GM23338 (cell line): ENCODE results near the gene ENOX1. TPM values are rescaled to one million over a fixed set of nuclear protein-coding genes. Genes with fewer than 3 reads are reported as not detected.

Experiments used
- ATAC-seq: fragments of 200-7000 bp; cut with Tn5 transposase; 3 replicates; pipeline ENCODE4 v1.9.1; 2020
- DNase-seq: peaks from one replicate; pipeline ENCODE4 v3.0.0-alpha.2; 2015; ENCODE audit warnings: low spot score
- H2AFZ ChIP-seq: fragments of 200-600 bp; sonication (generic); 2 replicates; pipeline ENCODE4 v1.8.0; 2016; ENCODE audit warnings: antibody characterized with exemption, mild to moderate bottlenecking, moderate library complexity
- H3F3A ChIP-seq: fragments of 200-600 bp; sonication (generic); replicated peaks from 2 replicates; pipeline ENCODE4 v1.8.0; 2017; ENCODE audit warnings: antibody characterized with exemption, mixed run types, low read depth
- H3K27ac ChIP-seq: fragments of 200-600 bp; sonication (generic); 2 replicates; pipeline ENCODE4 v1.6.1; 2016; ENCODE audit warnings: low read depth
- H3K27me3 ChIP-seq: fragments of 200-600 bp; sonication (generic); 2 replicates; pipeline ENCODE4 v1.8.0; 2016; ENCODE audit warnings: mild to moderate bottlenecking, mixed run types, moderate library complexity; ENCODE audit not compliant: insufficient read depth
- H3K36me3 ChIP-seq: fragments of 200-600 bp; sonication (generic); 2 replicates; pipeline ENCODE4 v1.8.0; 2016; ENCODE audit warnings: mild to moderate bottlenecking; ENCODE audit not compliant: insufficient read depth
- H3K4me1 ChIP-seq: fragments of 200-600 bp; sonication (generic); 2 replicates; pipeline ENCODE4 v1.8.0; 2016; ENCODE audit warnings: mild to moderate bottlenecking, moderate library complexity; ENCODE audit not compliant: insufficient read depth
- H3K4me2 ChIP-seq: fragments of 200-600 bp; sonication (generic); 2 replicates; pipeline ENCODE4 v1.7.1; 2017; ENCODE audit warnings: mixed run types
- H3K4me3 ChIP-seq: fragments of 200-600 bp; sonication (generic); 2 replicates; pipeline ENCODE4 v1.6.1; 2016; ENCODE audit warnings: mixed run types
- H3K79me2 ChIP-seq: fragments of 200-600 bp; sonication (generic); replicated peaks from 2 replicates; pipeline ENCODE4 v1.8.0; 2017; ENCODE audit warnings: mild to moderate bottlenecking; ENCODE audit not compliant: insufficient read depth
- H3K9me2 ChIP-seq: fragments of 200-600 bp; sonication (generic); 2 replicates; pipeline ENCODE4 v1.8.0; 2017; ENCODE audit not compliant: insufficient read depth
- H4K20me1 ChIP-seq: fragments of 200-600 bp; sonication (generic); replicated peaks from 2 replicates; pipeline ENCODE4 v1.8.0; 2017; ENCODE audit warnings: mild to moderate bottlenecking; ENCODE audit not compliant: insufficient read depth
- H3K27ac Mint-ChIP-seq: 2 replicates; pipeline ENCODE4 v1.8.0; 2020; ENCODE audit warnings: inconsistent platforms, mild to moderate bottlenecking, moderate library complexity, mixed read lengths
- H3K27me3 Mint-ChIP-seq: 3 replicates; pipeline ENCODE4 v1.8.0; 2022; ENCODE audit warnings: low read depth, mild to moderate bottlenecking, moderate library complexity, mixed read lengths, inconsistent platforms; ENCODE audit not compliant: insufficient read depth, poor library complexity
- H3K36me3 Mint-ChIP-seq: 3 replicates; pipeline ENCODE4 v1.8.0; 2021; ENCODE audit warnings: low read depth, mild to moderate bottlenecking, inconsistent platforms, moderate library complexity, mixed read lengths
- H3K4me1 Mint-ChIP-seq: 3 replicates; pipeline ENCODE4 v1.8.0; 2020; ENCODE audit warnings: mild to moderate bottlenecking, inconsistent platforms, mixed read lengths
- H3K4me3 Mint-ChIP-seq: 3 replicates; pipeline ENCODE4 v1.8.0; 2021; ENCODE audit warnings: moderate library complexity, mild to moderate bottlenecking, inconsistent platforms, mixed read lengths
- H3K9me3 Mint-ChIP-seq: 3 replicates; pipeline ENCODE4 v1.8.0; 2020; ENCODE audit warnings: moderate library complexity, mild to moderate bottlenecking, inconsistent platforms, mixed read lengths
- CREB1 ChIP-seq: fragments of 250-450 bp; sonication (Bioruptor Pico); IDR thresholded peaks from 2 replicates; pipeline ENCODE4 v1.5.0; 2020; ENCODE audit warnings: low read depth, mild to moderate bottlenecking, moderate library complexity
- CTCF ChIP-seq, 2 experiments: fragments of 200-600 bp in 1 of 2; sonication (generic) in 1 of 2; conservative IDR thresholded peaks; 2 replicates each; pipeline versions ENCODE4 v1.5.1 to v1.6.1; 2016 to 2017; ENCODE audit warnings: antibody characterized with exemption in 2 of 2, low read depth in 2 of 2, mild to moderate bottlenecking in 2 of 2, moderate library complexity in 1 of 2
- ETS1 ChIP-seq: IDR thresholded peaks from 2 replicates; pipeline ENCODE4 v1.6.1; 2016; ENCODE audit warnings: antibody characterized with exemption
- EZH2 ChIP-seq: fragments of 200-600 bp; sonication (generic); IDR thresholded peaks from one replicate; pipeline ENCODE4 v1.8.0; 2017; ENCODE audit warnings: antibody characterized with exemption, mild to moderate bottlenecking, low read depth; ENCODE audit not compliant: unreplicated experiment
- EZH2phosphoT487 ChIP-seq: fragments of 200-600 bp; sonication (generic); IDR thresholded peaks from one replicate; pipeline ENCODE4 v1.8.1; 2018; ENCODE audit warnings: antibody characterized with exemption; ENCODE audit not compliant: unreplicated experiment
- JUNB ChIP-seq: IDR thresholded peaks from one replicate; pipeline ENCODE4 v1.6.1; 2016; ENCODE audit warnings: antibody characterized with exemption; ENCODE audit not compliant: unreplicated experiment
- NANOG ChIP-seq: IDR thresholded peaks from 2 replicates; pipeline ENCODE4 v1.6.1; 2016; ENCODE audit warnings: antibody characterized with exemption, borderline replicate concordance
- POLR2AphosphoS5 ChIP-seq: IDR thresholded peaks from 2 replicates; pipeline ENCODE4 v1.6.1; 2016; ENCODE audit warnings: antibody characterized with exemption, low read depth
- STAT1 ChIP-seq: IDR thresholded peaks from one replicate; pipeline ENCODE4 v1.6.1; 2016; ENCODE audit warnings: antibody characterized with exemption; ENCODE audit not compliant: unreplicated experiment
- ZNF114 ChIP-seq: fragments of 250-450 bp; sonication (Bioruptor Pico); IDR thresholded peaks from 2 replicates; pipeline ENCODE4 v1.5.0; 2020; ENCODE audit warnings: mild to moderate bottlenecking, moderate library complexity
- ZNF331 ChIP-seq: fragments of 250-450 bp; sonication (Bioruptor Pico); IDR thresholded peaks from 2 replicates; pipeline ENCODE4 v1.5.0; 2020; ENCODE audit warnings: low read depth, mild to moderate bottlenecking, moderate library complexity
- ZNF462 ChIP-seq: fragments of 250-450 bp; sonication (Bioruptor Pico); IDR thresholded peaks from 2 replicates; pipeline ENCODE4 v1.5.0; 2020; ENCODE audit warnings: mild to moderate bottlenecking, moderate library complexity
- polyA plus RNA-seq: library from polyadenylated mRNA; unstranded; fragments of >200 nt; fragmentation: Nextera tagmentation; extraction: Ambion mirVana; gene quantifications from 2 replicates; pipeline ENCODE4 v1.2.1, GENCODE V29; 2016
- total RNA-seq: library from RNA; depleted of rRNA; stranded (reverse); fragments of >200 nt; shearing (Covaris generic); gene quantifications from 2 replicates; pipeline ENCODE4 v1.2.3, GENCODE V29; 2014
- TF ChIP-seq, protein P1 (sequence below): IDR thresholded peaks from one replicate; pipeline ENCODE4 v1.6.1; 2018; ENCODE audit warnings: antibody characterized with exemption; ENCODE audit not compliant: unreplicated experiment

Gene ENOX1
- total and polyA plus RNA-seq, 2 experiments from 2014 or later: 0.66 to 0.81 TPM

DNA sequence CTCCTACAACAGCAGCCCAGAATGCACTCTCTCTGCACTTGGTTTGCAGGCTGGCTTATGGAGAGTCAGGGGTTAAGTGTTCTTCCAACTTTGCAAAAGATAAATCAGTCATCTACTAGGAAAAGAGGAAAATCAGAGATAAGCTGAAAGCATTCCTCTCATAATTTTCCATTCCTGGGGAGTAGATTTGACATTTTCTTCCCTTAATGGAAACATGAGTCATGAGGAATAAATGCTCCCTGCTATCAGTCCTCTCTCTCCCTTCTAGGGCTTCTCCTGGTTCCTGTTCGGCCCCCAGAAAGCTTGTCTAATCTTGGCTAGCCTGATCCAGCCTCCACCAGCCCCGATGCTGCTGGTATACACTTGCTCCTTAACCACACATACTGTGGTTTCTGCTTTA is 28.4 kb upstream of the ENOX1 start:
- no peak for DNase-seq
- ATAC-seq: no peak

More for the DNA sequence above, 28.4 kb upstream of the ENOX1 start:
- Histone ChIP-seq H3K4me3 (no peak overlapping the region), H2AFZ (no peak overlapping the region), H4K20me1 (no peaks in the 10 kb centered on the region), H3K4me2 (no peak overlapping the region), H3K27ac (no peak overlapping the region), H3K4me1 (no peaks in the 10 kb centered on the region), H3K79me2 (no peaks in the 10 kb centered on the region), H3K9me2 (no peaks in the 10 kb centered on the region), H3F3A (no peaks in the 10 kb centered on the region), H3K27me3 (no peaks in the 10 kb centered on the region), H3K36me3 (no peaks in the 10 kb centered on the region)
- no peak overlapping the region for H3K27ac Mint-ChIP-seq
- peaks cover 8% of the 10 kb centered on the region for H3K27me3 Mint-ChIP-seq
- no peak overlapping the region for H3K4me3 Mint-ChIP-seq
- H3K9me3 Mint-ChIP-seq: peaks cover 16% of the 10 kb centered on the region; the same call in 2 of the 3 replicates
- peaks cover 8% of the 10 kb centered on the region; the same call in 1 of the 3 replicates for H3K36me3 Mint-ChIP-seq
- H3K4me1 Mint-ChIP-seq: peaks cover 6% of the 10 kb centered on the region
- TF ChIP-seq EZH2phosphoT487 (no peak), ZNF331 (no peak), NANOG (no peak), CREB1 (CRISPR knock-in tag) (no peak), CTCF (conservative IDR thresholded peaks at IDR 0.05; ENCODE audit: low read depth in 2 of 2) (no peak), ZNF114 (CRISPR knock-in tag) (no peak), STAT1 (no peak), POLR2AphosphoS5 (no peak), JUNB (no peak), ETS1 (no peak), EZH2 (no peak), ZNF462 (CRISPR knock-in tag) (no peak)
- TF ChIP-seq, protein P1, sequence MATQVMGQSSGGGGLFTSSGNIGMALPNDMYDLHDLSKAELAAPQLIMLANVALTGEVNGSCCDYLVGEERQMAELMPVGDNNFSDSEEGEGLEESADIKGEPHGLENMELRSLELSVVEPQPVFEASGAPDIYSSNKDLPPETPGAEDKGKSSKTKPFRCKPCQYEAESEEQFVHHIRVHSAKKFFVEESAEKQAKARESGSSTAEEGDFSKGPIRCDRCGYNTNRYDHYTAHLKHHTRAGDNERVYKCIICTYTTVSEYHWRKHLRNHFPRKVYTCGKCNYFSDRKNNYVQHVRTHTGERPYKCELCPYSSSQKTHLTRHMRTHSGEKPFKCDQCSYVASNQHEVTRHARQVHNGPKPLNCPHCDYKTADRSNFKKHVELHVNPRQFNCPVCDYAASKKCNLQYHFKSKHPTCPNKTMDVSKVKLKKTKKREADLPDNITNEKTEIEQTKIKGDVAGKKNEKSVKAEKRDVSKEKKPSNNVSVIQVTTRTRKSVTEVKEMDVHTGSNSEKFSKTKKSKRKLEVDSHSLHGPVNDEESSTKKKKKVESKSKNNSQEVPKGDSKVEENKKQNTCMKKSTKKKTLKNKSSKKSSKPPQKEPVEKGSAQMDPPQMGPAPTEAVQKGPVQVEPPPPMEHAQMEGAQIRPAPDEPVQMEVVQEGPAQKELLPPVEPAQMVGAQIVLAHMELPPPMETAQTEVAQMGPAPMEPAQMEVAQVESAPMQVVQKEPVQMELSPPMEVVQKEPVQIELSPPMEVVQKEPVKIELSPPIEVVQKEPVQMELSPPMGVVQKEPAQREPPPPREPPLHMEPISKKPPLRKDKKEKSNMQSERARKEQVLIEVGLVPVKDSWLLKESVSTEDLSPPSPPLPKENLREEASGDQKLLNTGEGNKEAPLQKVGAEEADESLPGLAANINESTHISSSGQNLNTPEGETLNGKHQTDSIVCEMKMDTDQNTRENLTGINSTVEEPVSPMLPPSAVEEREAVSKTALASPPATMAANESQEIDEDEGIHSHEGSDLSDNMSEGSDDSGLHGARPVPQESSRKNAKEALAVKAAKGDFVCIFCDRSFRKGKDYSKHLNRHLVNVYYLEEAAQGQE: no peak
